A673 (cell line): Measurements from ENCODE around the gene ATP8A2.

ENCODE experiments used
- EZH2 ChIP-seq: fragments of 200-600 bp; sonication (generic); IDR thresholded peaks from 2 replicates; pipeline ENCODE4 v1.6.1; 2017; ENCODE audit warnings: borderline replicate concordance, low read depth, mild to moderate bottlenecking, mixed read lengths, antibody characterized with exemption, low read length; ENCODE audit not compliant: poor library complexity, severe bottlenecking
- TF ChIP-seq, protein P1 (sequence below): fragments of 300-800, 200-600 bp; sonication (generic); conservative IDR thresholded peaks from 2 replicates; pipeline ENCODE4 v1.5.1; 2017; ENCODE audit warnings: low read depth, mild to moderate bottlenecking, antibody characterized with exemption, low read length, moderate library complexity, mixed read lengths

DNA sequence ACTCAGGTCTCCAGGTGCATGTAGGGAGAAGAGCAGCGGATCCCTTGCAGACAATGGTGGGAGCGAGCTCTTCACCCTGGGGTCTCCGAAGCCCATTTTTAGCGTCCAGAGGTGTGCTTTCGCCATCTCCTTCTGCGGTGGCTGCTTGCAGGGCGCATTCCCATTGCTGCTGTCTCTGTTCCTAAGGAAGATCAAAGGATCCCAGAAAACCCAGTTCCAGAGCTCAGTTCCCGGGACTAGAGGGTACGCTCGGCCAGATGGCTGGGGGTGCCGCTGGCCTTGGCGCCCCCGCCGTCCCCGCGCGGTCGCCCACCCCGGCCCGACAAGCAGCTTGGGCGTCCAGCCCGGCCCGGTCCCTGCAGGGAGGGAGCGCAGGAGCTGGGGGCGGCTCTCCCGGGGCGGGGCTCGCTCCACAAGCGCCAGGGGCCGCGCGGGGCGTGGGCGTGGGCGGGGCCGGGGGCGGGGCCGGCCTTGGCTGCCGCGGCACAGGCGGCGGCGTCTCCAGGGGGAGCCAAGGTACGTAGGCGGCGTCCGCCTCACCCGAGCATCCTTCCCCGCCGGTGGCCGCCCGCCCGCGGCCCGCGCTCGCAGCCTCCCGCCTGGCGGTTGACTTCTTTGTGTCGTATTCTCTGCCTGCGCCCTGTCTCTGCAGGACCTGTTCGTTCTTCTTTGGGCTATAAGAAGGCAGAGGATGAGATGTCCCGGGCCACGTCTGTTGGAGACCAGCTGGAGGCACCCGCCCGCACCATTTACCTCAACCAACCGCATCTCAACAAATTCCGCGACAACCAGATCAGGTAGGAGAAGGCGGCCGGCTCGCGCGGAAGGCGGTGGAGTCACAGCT is 96.8 kb downstream of the ATP8A2 start:
- TF ChIP-seq, protein P1, sequence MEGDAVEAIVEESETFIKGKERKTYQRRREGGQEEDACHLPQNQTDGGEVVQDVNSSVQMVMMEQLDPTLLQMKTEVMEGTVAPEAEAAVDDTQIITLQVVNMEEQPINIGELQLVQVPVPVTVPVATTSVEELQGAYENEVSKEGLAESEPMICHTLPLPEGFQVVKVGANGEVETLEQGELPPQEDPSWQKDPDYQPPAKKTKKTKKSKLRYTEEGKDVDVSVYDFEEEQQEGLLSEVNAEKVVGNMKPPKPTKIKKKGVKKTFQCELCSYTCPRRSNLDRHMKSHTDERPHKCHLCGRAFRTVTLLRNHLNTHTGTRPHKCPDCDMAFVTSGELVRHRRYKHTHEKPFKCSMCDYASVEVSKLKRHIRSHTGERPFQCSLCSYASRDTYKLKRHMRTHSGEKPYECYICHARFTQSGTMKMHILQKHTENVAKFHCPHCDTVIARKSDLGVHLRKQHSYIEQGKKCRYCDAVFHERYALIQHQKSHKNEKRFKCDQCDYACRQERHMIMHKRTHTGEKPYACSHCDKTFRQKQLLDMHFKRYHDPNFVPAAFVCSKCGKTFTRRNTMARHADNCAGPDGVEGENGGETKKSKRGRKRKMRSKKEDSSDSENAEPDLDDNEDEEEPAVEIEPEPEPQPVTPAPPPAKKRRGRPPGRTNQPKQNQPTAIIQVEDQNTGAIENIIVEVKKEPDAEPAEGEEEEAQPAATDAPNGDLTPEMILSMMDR, result no peak
- TF ChIP-seq EZH2, result no peak
